ENCODE measurements around the gene PPP2R2C. TPM values are rescaled to one million over a fixed set of nuclear protein-coding genes. Genes with fewer than 3 reads are reported as not detected.

The PPP2R2C gene
- polyA plus RNA-seq, 1 donor (not counting 4 experiments of a cell fraction or from before 2014, with no cell fraction given), result 12.3 TPM

- dilution Hi-C loops (cut with MboI; ENCODE audit: extremely low pct_ligation_motif_present, low sequenced_read_pairs), result no loop called here
- H3K27ac ChIP-seq (ENCODE audit: control insufficient read depth, insufficient read depth, low read length), result no peak overlapping the region
- H3K36me3 ChIP-seq (ENCODE audit: control insufficient read depth in 2 of 2, extremely low read depth in 1 of 2, insufficient read depth in 2 of 2, low read length in 2 of 2), result no peaks in the 10 kb centered on the region
- DNase-seq (ENCODE audit: low read depth, low spot score) (no peak), FAIRE-seq (no peak)
- H2AFZ ChIP-seq (ENCODE audit: control insufficient read depth, low read length), result no peak overlapping the region
- no peak overlapping the region for H3K4me3 ChIP-seq (ENCODE audit: control insufficient read depth in 2 of 3, extremely low read depth in 1 of 3, insufficient read depth in 2 of 3, low read depth in 1 of 3, low read length in 3 of 3)
- TF ChIP-seq CTCF (optimal IDR thresholded peaks at IDR 0.05 in 1 of 3, IDR thresholded peaks at IDR 0.05 in 1 of 3, conservative IDR thresholded peaks at IDR 0.05 in 1 of 3; ENCODE audit: extremely low read depth in 1 of 3, insufficient read depth in 2 of 3, low read length in 3 of 3) (no peak), EZH2 (IDR thresholded peaks at IDR 0.05; ENCODE audit: low read length) (no peak)
- H3K4me2 ChIP-seq (ENCODE audit: control insufficient read depth, extremely low read depth, insufficient read depth, low read depth, low read length), result no peak overlapping the region
- no peaks in the 10 kb centered on the region for H3K9me3 ChIP-seq (ENCODE audit: control insufficient read depth, low read depth, low read length)
- H4K20me1 ChIP-seq (ENCODE audit: control insufficient read depth, extremely low read depth, insufficient read depth, low read length), result peaks cover 8% of the 10 kb centered on the region
- H3K79me2 ChIP-seq (ENCODE audit: control insufficient read depth, insufficient read depth, low read length), result no peaks in the 10 kb centered on the region
- H3K9ac ChIP-seq (ENCODE audit: control insufficient read depth, extremely low read depth, insufficient read depth, low read length), result no peak overlapping the region
- H3K9me1 ChIP-seq (ENCODE audit: control insufficient read depth, extremely low read depth, insufficient read depth, low read length), result no peaks in the 10 kb centered on the region
- H3K27me3 ChIP-seq (ENCODE audit: control insufficient read depth, extremely low read depth, insufficient read depth, low read length), result no peaks in the 10 kb centered on the region
- peaks cover 15% of the 10 kb centered on the region for H3K4me1 ChIP-seq (ENCODE audit: control insufficient read depth, extremely low read depth, insufficient read depth, low read length)
These were observed 200.5 kb downstream of the PPP2R2C start for GRCh38 chr4:6271701-6272465.

- Histone ChIP-seq H3K9ac (ENCODE audit: control insufficient read depth, extremely low read depth, insufficient read depth, low read length) (no peak overlapping the region), H3K27ac (ENCODE audit: control insufficient read depth, insufficient read depth, low read length) (no peak overlapping the region), H3K36me3 (ENCODE audit: control insufficient read depth in 2 of 2, extremely low read depth in 1 of 2, insufficient read depth in 2 of 2, low read length in 2 of 2) (no peaks in the 10 kb centered on the region), H3K27me3 (ENCODE audit: control insufficient read depth, extremely low read depth, insufficient read depth, low read length) (no peaks in the 10 kb centered on the region), H3K9me3 (ENCODE audit: control insufficient read depth, low read depth, low read length) (no peaks in the 10 kb centered on the region), H3K79me2 (ENCODE audit: control insufficient read depth, insufficient read depth, low read length) (no peaks in the 10 kb centered on the region), H4K20me1 (ENCODE audit: control insufficient read depth, extremely low read depth, insufficient read depth, low read length) (peaks cover 8% of the 10 kb centered on the region), H3K4me2 (ENCODE audit: control insufficient read depth, extremely low read depth, insufficient read depth, low read depth, low read length) (no peak overlapping the region), H3K4me1 (ENCODE audit: control insufficient read depth, extremely low read depth, insufficient read depth, low read length) (peaks cover 15% of the 10 kb centered on the region), H2AFZ (ENCODE audit: control insufficient read depth, low read length) (no peak overlapping the region), H3K4me3 (ENCODE audit: control insufficient read depth in 2 of 3, extremely low read depth in 1 of 3, insufficient read depth in 2 of 3, low read depth in 1 of 3, low read length in 3 of 3) (no peak overlapping the region), H3K9me1 (ENCODE audit: control insufficient read depth, extremely low read depth, insufficient read depth, low read length) (no peaks in the 10 kb centered on the region)
- DNase-seq (ENCODE audit: low read depth, low spot score) (no peak), FAIRE-seq (no peak)
- TF ChIP-seq CTCF (optimal IDR thresholded peaks at IDR 0.05 in 1 of 3, IDR thresholded peaks at IDR 0.05 in 1 of 3, conservative IDR thresholded peaks at IDR 0.05 in 1 of 3; ENCODE audit: extremely low read depth in 1 of 3, insufficient read depth in 2 of 3, low read length in 3 of 3), result no peak
- TF ChIP-seq EZH2 (IDR thresholded peaks at IDR 0.05; ENCODE audit: low read length), result no peak
- dilution Hi-C loops (cut with MboI; ENCODE audit: extremely low pct_ligation_motif_present, low sequenced_read_pairs), result no loop called here
These were observed 201.2 kb downstream of the PPP2R2C start for GRCh38 chr4:6271206-6271605.
